Neural cell (in vitro differentiated cells): ENCODE data around the gene MNS1.

Source experiments
- CTCF ChIP-seq: fragments of 450-650 bp; IDR thresholded peaks from 2 replicates; pipeline ENCODE4 v1.5.1; 2014; ENCODE audit warnings: antibody characterized with exemption, mild to moderate bottlenecking, moderate library complexity; ENCODE audit not compliant: poor library complexity, severe bottlenecking
- REST ChIP-seq: IDR thresholded peaks from 2 replicates; pipeline ENCODE4 v1.6.1; 2012; ENCODE audit warnings: borderline replicate concordance

GRCh38 chr15:56411122-56411749, 53.7 kb downstream of the MNS1 start:
- TF ChIP-seq CTCF, result no peak
- TF ChIP-seq REST, result no peak
